ENCODE measurements around the gene FITM1.

The FITM1 gene

GRCh38 chr14:24122416-24122815 lies 8.0 kb upstream of the FITM1 start:
- FAIRE-seq = no peak

GRCh38 chr14:24122898-24123297 lies 7.6 kb upstream of the FITM1 start:
- FAIRE-seq = no peak

- FAIRE-seq = no peak
Measured at GRCh38 chr14:24123424-24124417, 6.7 kb upstream of the FITM1 start.

DNA sequence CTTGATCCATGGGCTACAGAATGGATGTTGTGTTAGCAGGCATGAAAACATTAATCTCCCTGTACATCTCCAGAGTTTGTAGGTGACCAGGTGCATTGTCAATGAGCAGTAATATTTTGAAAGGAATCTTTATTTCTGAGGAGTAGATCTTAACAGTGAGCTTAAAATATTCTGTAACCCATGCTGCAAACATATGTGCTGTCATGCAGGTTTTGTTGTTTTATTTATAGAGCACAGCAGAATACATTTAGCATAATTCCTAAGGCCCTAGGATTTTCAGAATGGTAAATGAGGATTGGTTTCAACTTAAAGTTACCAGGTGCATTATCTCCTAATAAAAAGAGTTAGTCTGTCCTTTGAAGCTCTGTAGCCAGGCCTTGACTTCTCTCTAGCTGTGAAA lies 3.5 kb upstream of the FITM1 start:
- no peak for FAIRE-seq

GRCh38 chr14:24127673-24128072 lies 2.8 kb upstream of the FITM1 start:
- FAIRE-seq = no peak

DNA sequence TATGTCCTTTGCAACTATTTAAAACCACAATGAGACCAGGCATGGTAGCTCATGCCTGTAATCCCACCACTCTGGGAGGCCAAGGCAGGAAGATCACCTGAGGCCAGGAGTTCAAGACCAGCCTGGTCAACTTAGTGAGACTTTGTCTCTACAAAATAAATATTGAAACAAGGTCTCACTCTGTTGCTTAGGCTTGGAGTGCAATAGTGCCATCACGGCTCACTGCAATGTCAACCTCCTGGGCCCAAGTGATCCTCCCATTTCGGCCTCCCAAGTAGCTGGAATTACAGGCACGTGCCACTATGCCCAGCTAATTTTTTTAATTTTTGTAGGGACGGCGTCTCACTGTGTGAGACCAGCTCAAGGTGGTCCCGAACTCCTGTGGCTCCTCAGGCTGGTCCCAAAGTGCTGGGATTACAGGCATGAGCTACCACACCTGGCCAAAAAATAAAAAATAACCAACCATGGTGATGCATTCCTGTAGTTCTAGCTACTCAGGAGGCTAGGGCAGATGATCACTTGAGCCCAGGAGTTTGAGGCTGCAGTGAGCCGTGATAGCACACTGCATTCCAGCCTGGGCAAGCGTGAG lies 955 bp upstream of the FITM1 start:
- no peak for FAIRE-seq

DNA sequence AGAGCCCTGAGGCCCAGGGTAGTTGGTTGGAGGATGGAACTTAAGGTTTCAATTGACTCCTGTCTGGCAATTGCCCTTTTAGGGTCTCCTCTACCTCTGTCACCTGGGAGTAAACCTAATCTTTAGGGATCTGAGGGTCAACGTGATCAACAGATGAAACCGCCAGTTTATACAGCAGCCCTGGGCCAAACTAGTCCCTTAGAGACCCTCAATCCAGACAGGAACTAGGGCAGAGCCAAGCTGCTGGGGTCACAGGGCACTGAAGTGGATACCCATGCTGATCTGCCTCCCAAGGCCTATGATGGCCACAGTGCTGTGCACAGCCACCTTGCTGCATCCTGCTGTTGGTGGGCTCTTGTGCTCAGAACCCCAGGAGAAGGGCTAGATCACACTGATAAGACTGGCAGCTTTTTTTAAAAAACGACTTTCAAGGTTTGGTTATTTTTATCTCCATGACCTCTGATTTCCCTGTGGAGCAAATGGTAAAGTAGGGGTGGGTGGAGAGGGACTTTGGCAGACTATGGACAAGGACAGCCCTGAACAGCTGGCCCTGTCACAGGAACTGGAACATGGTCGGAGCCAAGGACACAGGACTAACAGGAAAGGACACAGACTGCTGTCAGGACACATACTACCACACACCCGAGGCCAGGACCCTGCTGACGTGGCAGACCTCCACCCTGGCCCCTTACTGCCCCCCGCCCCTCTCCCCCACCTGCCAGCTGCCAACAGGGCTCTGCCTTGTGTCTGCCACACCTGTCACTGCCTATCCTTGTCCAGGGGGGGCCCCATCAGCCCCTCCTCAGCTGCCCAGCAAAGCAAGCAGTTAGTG lies 474 bp downstream of the FITM1 start:
- no peak for FAIRE-seq

- no peak for FAIRE-seq
Measured at GRCh38 chr14:24131549-24131966, 1.1 kb downstream of the FITM1 start.

DNA sequence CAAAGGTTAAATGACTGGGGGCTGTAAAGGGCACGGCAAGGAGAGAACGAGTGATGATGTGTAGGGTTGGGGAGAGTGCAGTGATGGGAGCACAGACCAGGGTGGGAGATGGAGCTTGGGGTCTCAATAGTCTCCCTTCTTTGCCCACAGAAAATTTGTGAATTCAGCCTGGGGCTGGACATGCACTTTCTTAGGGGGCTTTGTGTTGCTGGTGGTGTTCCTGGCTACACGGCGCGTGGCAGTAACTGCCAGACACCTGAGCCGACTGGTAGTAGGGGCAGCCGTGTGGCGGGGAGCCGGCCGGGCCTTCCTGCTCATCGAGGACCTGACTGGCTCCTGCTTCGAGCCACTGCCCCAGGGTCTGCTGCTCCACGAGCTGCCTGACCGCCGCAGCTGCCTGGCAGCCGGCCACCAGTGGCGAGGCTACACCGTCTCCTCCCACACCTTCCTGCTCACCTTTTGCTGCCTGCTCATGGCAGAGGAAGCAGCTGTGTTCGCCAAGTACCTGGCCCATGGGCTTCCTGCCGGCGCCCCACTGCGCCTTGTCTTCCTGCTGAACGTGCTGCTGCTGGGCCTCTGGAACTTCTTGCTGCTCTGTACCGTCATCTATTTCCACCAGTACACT lies 1.7 kb downstream of the FITM1 start:
- no peak for FAIRE-seq

DNA sequence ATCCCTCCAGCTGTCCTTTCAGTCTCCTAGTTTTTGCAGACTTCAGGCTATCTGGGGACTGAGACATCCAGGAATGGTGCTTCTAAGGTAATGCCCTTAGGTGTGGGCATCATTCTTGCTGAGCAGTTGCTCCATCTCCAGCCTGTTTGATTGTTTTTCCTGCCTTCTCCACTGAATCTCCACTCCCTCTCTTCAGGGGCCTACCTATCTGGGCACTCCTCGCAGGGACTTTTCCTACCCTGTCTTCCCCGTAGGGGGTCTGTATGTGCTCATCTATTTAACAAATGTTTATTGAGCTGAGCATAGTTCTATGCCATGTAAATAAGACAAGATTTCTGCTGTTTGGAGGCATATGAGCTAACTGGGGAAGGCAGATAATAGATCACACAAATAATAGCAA lies 2.5 kb downstream of the FITM1 start:
- no peak for FAIRE-seq

GRCh38 chr14:24133735-24134134 lies 3.3 kb downstream of the FITM1 start:
- peak; percentile 23 for FAIRE-seq

GRCh38 chr14:24135584-24135833 lies 5.0 kb downstream of the FITM1 start:
- no peak for FAIRE-seq

DNA sequence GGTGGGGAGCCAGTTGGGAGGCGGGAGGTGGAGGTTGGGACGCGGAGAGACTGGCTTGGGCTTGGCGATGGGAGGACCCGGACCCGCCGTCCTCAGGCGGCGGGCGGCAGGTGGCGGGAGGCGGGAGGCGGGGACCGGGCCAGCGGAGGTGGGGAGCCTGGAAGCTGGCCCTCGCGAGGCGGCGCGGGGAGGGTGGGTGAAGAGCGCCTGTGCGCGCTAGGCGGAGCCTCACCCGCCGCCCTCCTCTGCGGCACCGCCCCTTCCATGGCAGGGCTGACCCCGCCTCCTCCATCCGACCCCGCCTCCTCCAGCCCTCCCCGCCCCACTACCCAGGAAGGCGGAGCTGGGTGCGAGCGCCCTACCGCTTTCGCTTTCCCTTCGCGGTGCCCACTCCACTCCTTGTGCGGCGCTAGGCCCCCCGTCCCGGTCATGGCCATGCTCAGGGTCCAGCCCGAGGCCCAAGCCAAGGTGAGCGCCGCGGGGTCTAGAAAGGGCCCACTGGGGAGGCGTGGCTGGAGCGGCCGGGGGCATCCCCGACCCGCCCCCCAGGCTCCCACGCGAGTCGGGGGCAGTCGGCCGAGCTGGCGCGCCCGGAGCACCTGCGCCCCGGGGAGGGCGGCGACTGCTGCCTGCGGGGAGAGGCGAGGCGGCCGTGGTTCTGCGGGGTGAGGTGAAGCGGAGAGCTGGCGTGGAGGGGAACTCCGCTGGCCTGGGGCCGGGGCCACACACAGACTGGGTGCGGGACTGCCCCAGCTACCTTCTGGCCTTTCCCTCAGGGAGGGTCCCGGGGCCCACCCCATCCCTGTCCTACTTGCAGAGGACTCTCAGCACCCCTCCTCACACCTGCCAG lies 5.6 kb downstream of the FITM1 start, which contains the start of gene PSME1:
Gene PSME1 (plus strand): TSS at position 361 of the 850 bp plus-strand sequence. CDS start 69 bp downstream, at position 430.
- no peak for FAIRE-seq

- FAIRE-seq = no peak
Measured at GRCh38 chr14:24136684-24137528, 6.4 kb downstream of the FITM1 start.

- no peak for FAIRE-seq
Measured at GRCh38 chr14:24137529-24138395, 7.3 kb downstream of the FITM1 start.

DNA sequence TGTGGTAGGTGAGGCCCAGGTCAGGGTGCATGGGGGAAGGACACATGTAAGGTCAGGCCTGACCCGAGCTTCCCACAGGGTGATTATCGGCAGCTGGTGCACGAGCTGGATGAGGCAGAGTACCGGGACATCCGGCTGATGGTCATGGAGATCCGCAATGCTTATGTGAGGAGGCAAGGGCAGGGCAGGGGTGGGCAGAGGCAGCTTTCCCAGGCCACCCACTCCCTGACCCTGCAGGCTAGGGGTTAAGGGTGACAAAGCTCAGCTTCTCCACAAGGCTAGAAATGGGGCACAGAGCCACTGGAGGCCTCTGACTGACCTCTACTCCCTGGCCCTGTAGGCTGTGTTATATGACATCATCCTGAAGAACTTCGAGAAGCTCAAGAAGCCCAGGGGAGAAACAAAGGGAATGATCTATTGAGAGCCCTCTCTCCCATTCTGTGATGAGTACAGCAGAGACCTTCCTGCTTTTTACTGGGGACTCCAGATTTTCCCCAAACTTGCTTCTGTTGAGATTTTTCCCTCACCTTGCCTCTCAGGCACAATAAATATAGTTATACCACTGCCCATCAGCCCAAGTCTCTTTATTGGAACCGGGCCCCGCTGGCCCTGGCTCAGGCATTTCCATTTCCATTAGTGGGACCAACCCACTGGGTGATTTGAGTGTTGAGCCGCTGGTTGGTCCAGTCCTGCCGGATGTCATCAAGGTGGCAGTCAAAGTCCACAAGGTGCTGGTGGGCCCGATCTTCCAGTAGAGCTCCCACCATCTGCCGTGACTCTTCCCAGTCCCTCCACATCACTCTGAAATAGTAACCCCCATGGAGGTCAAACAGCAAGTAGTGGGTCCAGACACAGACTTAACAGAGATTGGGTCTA lies 8.2 kb downstream of the FITM1 start:
- FAIRE-seq = no peak

GRCh38 chr14:24139272-24139934 lies 8.9 kb downstream of the FITM1 start:
- FAIRE-seq = no peak

GRCh38 chr14:24141097-24141880 lies 10.8 kb downstream of the FITM1 start, which contains the start of gene EMC9:
Gene EMC9, minus strand, starts transcription at chr14:24141591. Its CDS starts 287 bp downstream, at chr14:24141304.
- FAIRE-seq = peak; percentile 94
